DOHH2 (cell line): Measurements from ENCODE around the gene ZBTB38.

Experiments used
- H3F3A ChIP-seq: fragments of 200-600 bp; sonication (generic), shearing (Covaris generic); 2 replicates; pipeline ENCODE4 v1.6.0; 2016; ENCODE audit warnings: antibody characterized with exemption, mild to moderate bottlenecking; ENCODE audit not compliant: control insufficient read depth, insufficient read depth
- H3K27ac ChIP-seq: fragments of 200-600 bp; sonication (generic); 2 replicates; pipeline ENCODE4 v1.5.1; 2014; ENCODE audit warnings: low read depth, mild to moderate bottlenecking, low read length, moderate library complexity
- H3K27me3 ChIP-seq: fragments of 200-600 bp; sonication (generic); 2 replicates; pipeline ENCODE4 v1.6.1; 2014; ENCODE audit warnings: mild to moderate bottlenecking, low read length, mixed read lengths; ENCODE audit not compliant: control insufficient read depth
- H3K36me3 ChIP-seq: fragments of 200-600 bp; sonication (generic); 2 replicates; pipeline ENCODE4 v1.6.1; 2014; ENCODE audit warnings: mild to moderate bottlenecking, low read length, moderate library complexity, mixed read lengths; ENCODE audit not compliant: control insufficient read depth
- H3K4me1 ChIP-seq: fragments of 200-600 bp; sonication (generic); 2 replicates; pipeline ENCODE4 v1.6.1; 2014; ENCODE audit warnings: mild to moderate bottlenecking, low read length, mixed read lengths; ENCODE audit not compliant: control insufficient read depth
- H3K4me2 ChIP-seq: fragments of 200-600 bp; sonication (generic); 2 replicates; pipeline ENCODE4 v1.6.0; 2014; ENCODE audit warnings: mild to moderate bottlenecking, low read length, moderate library complexity
- H3K4me3 ChIP-seq: fragments of 200-600 bp; sonication (generic); 2 replicates; pipeline ENCODE4 v1.5.1; 2014; ENCODE audit warnings: mild to moderate bottlenecking, low read length, mixed read lengths
- H3K79me2 ChIP-seq: fragments of 200-600 bp; sonication (generic); 2 replicates; pipeline ENCODE4 v1.6.1; 2014; ENCODE audit warnings: mild to moderate bottlenecking, low read length, mixed read lengths; ENCODE audit not compliant: control insufficient read depth
- H3K9me2 ChIP-seq: fragments of 200-600 bp; sonication (generic); replicated peaks from 2 replicates; pipeline ENCODE4 v1.6.1; 2014; ENCODE audit warnings: mild to moderate bottlenecking, low read length, mixed read lengths; ENCODE audit not compliant: control insufficient read depth
- H3K9me3 ChIP-seq: fragments of 200-600 bp; sonication (generic); 2 replicates; pipeline ENCODE4 v1.6.1; 2014; ENCODE audit warnings: antibody characterized with exemption, low read length, mixed read lengths; ENCODE audit not compliant: control insufficient read depth, insufficient read depth
- H4K20me1 ChIP-seq: fragments of 200-600 bp; sonication (generic); 2 replicates; pipeline ENCODE4 v1.6.0; 2014; ENCODE audit warnings: low read depth, mild to moderate bottlenecking, antibody characterized with exemption, low read length, moderate library complexity; ENCODE audit not compliant: control insufficient read depth, insufficient read depth
- EZH2phosphoT487 ChIP-seq: fragments of 200-600 bp; sonication (generic); IDR thresholded peaks from 2 replicates; pipeline ENCODE4 v1.6.1; 2017; ENCODE audit warnings: borderline replicate concordance, mild to moderate bottlenecking, antibody characterized with exemption, low read length, moderate library complexity, mixed read lengths
- TF ChIP-seq, protein P1 (sequence below): fragments of 200-600 bp; sonication (generic); IDR thresholded peaks from one replicate; pipeline ENCODE4 v1.5.1; 2014; ENCODE audit warnings: antibody characterized with exemption, mild to moderate bottlenecking, low read depth, low read length; ENCODE audit not compliant: poor library complexity, severe bottlenecking

The ZBTB38 gene

DNA sequence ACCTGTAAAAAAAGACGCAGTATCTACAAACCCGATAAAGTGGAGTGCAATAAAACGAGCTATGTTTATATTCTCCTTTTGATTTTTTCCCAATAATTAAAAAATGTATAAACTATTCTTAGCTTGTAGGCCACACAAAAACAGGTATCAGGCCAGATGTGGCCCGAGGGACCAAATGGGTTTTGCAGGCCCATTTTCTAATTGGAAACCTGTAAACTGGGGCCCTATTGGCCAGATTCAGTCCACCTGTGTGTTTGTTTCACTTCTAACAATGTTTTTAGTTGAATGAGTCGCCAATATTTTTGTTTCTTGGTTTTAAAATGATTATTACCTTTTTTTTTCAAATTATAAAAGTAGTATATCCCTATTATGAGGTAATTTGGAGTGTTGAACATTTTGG, 29.7 kb downstream of the ZBTB38 start:
- no peak overlapping the region for H3K4me2 ChIP-seq
- peaks cover 29% of the 10 kb centered on the region for H3K4me1 ChIP-seq
- H3K79me2 ChIP-seq: no peaks in the 10 kb centered on the region
- H3K27ac ChIP-seq: no peak overlapping the region
- peaks cover 5% of the 10 kb centered on the region; the same call in 1 of the 2 replicates for H3K9me3 ChIP-seq
- no peaks in the 10 kb centered on the region for H3K27me3 ChIP-seq
- H3K4me3 ChIP-seq: no peak overlapping the region
- peaks cover 11% of the 10 kb centered on the region for H3K36me3 ChIP-seq
- H3K9me2 ChIP-seq: no peaks in the 10 kb centered on the region
- H3F3A ChIP-seq: no peaks in the 10 kb centered on the region
- H4K20me1 ChIP-seq: no peaks in the 10 kb centered on the region
- no peak for TF ChIP-seq EZH2phosphoT487
- TF ChIP-seq, protein P1, sequence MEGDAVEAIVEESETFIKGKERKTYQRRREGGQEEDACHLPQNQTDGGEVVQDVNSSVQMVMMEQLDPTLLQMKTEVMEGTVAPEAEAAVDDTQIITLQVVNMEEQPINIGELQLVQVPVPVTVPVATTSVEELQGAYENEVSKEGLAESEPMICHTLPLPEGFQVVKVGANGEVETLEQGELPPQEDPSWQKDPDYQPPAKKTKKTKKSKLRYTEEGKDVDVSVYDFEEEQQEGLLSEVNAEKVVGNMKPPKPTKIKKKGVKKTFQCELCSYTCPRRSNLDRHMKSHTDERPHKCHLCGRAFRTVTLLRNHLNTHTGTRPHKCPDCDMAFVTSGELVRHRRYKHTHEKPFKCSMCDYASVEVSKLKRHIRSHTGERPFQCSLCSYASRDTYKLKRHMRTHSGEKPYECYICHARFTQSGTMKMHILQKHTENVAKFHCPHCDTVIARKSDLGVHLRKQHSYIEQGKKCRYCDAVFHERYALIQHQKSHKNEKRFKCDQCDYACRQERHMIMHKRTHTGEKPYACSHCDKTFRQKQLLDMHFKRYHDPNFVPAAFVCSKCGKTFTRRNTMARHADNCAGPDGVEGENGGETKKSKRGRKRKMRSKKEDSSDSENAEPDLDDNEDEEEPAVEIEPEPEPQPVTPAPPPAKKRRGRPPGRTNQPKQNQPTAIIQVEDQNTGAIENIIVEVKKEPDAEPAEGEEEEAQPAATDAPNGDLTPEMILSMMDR: no peak

DNA sequence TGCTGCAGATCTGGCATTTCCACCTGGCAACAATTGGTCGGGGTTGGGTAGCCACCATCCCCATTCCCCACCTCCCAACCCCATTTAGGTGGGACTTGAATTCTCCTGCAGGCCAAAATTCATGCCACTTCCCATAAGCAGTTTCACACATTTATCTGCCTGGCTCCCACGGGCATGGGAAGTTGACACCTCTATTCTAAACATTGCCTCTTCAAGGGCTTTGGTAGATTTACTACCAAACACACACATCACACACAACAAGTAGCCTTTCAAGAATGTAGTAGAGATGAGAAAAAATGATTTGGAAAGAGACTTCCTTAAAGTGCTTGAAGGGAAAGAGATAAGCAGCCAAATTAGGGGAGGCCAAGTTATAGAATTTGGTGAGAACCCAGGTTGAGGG, 30.9 kb downstream of the ZBTB38 start:
- Histone ChIP-seq H3K4me2 (no peak overlapping the region), H3K9me2 (no peaks in the 10 kb centered on the region), H3K9me3 (peaks cover 5% of the 10 kb centered on the region; the same call in 1 of the 2 replicates), H3K36me3 (peaks cover 14% of the 10 kb centered on the region), H3K4me1 (peaks cover 40% of the 10 kb centered on the region), H3F3A (no peaks in the 10 kb centered on the region), H3K27me3 (no peaks in the 10 kb centered on the region), H3K4me3 (no peak overlapping the region), H3K27ac (no peak overlapping the region), H3K79me2 (no peaks in the 10 kb centered on the region), H4K20me1 (no peaks in the 10 kb centered on the region)
- TF ChIP-seq, protein P1: no peak
- TF ChIP-seq EZH2phosphoT487: no peak

DNA sequence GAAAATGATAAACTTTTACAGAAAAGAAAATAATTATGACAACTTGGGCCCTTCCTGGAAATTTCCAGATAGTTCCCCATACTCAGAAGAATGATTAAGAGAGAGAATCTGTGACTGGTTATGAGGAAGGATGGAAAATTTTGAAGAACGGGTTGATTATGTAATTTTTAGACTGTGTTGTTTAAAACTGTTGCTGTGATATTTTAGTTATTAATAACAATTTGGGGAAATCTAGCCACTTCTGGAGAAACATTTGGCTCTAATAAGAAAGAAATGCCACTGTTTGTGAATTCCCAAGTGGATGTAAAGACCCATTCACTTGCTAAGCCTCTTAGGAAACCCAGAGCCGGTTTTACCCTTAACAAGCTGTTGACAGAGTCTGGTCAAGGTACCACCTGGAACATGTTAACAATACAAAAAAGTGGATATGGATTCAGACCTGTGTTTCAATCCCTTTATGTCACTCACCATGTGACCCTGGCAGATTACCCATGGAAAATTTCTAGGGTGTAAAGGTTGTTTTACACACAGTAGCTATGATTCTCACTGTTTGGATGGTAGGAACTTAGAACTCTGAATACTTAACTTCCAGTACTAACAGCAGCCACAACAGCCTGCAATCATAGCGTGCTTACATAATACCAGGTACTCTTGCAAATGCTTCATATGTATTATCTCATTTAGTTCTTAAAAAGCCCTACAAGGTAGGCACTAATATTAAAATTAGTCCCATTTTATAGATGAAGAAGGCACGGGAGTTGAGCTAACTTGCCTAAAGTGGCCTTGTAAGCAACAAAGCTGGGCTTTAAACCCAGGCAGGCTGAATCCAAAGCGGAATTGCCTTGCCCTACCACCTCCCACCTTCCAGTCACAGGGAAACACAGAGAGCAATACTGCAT, 32.0 kb downstream of the ZBTB38 start:
- H3K79me2 ChIP-seq: no peaks in the 10 kb centered on the region
- peaks cover 18% of the 10 kb centered on the region for H3K36me3 ChIP-seq
- H3K9me3 ChIP-seq: peaks cover 5% of the 10 kb centered on the region; the same call in 1 of the 2 replicates
- H3K4me1 ChIP-seq: peaks cover 41% of the 10 kb centered on the region
- no peak overlapping the region for H3K4me2 ChIP-seq
- no peaks in the 10 kb centered on the region for H3F3A ChIP-seq
- H3K4me3 ChIP-seq: no peak overlapping the region
- H4K20me1 ChIP-seq: no peaks in the 10 kb centered on the region
- no peak overlapping the region for H3K27ac ChIP-seq
- H3K27me3 ChIP-seq: no peaks in the 10 kb centered on the region
- H3K9me2 ChIP-seq: no peaks in the 10 kb centered on the region
- TF ChIP-seq EZH2phosphoT487: no peak
- TF ChIP-seq, protein P1: no peak
